ENCODE measurements around the gene DBNL. TPM values are rescaled to one million over a fixed set of nuclear protein-coding genes. Genes with fewer than 3 reads are reported as not detected.

Gene DBNL
- total RNA-seq, 2 donors from 2014 or later = 91.1 to 104 TPM

DNA sequence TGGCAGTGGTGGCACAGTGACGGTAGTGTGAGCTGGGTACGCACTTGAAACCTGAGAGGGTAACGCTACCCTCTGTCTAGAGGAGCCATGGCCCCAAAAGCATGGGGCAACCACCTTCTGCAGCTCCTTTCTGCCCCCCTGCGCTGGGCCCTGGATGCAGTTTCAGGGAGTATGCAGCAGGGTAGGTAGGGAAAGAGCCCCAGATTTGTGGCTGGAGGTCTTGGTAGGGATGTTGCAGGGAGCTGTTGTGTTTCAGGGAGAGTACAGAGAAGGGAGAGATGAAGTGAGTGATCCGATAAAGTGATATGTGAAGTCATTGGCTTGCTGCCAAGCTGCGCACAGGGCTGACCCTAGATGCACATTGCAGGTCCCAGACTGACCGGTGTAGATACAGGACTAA, 23.6 kb downstream of the DBNL start:
- H3K27ac Mint-ChIP-seq = peak overlapping the region; percentile 44
- peaks cover 19% of the 10 kb centered on the region for H3K4me1 Mint-ChIP-seq
- DNase-seq (no peak), ATAC-seq (no peak)
- peak overlapping the region; percentile 45 for H3K4me3 Mint-ChIP-seq
- H3K27me3 Mint-ChIP-seq = no peaks in the 10 kb centered on the region
- H3K36me3 Mint-ChIP-seq (ENCODE audit: low read depth) = peaks cover 2% of the 10 kb centered on the region
- no peaks in the 10 kb centered on the region for H3K9me3 ChIP-seq (ENCODE audit: control insufficient read depth, low read length, poor library complexity, severe bottlenecking)

GRCh38 chr7:44071726-44072363, 27.3 kb downstream of the DBNL start:
- H3K4me3 Mint-ChIP-seq = no peak overlapping the region
- peaks cover 2% of the 10 kb centered on the region for H3K36me3 Mint-ChIP-seq (ENCODE audit: low read depth)
- H3K4me1 Mint-ChIP-seq = peaks cover 13% of the 10 kb centered on the region
- ATAC-seq (no peak), DNase-seq (no peak)
- H3K27ac Mint-ChIP-seq = peak overlapping the region; percentile 19
- no peaks in the 10 kb centered on the region for H3K27me3 Mint-ChIP-seq
- H3K9me3 ChIP-seq (ENCODE audit: control insufficient read depth, low read length, poor library complexity, severe bottlenecking) = no peaks in the 10 kb centered on the region

- H3K27me3 Mint-ChIP-seq = no peaks in the 10 kb centered on the region
- no peak overlapping the region for H3K4me3 Mint-ChIP-seq
- ATAC-seq (peak; percentile 48), DNase-seq (no peak)
- peaks cover 3% of the 10 kb centered on the region for H3K36me3 Mint-ChIP-seq (ENCODE audit: low read depth)
- no peaks in the 10 kb centered on the region for H3K9me3 ChIP-seq (ENCODE audit: control insufficient read depth, low read length, poor library complexity, severe bottlenecking)
- H3K27ac Mint-ChIP-seq = peak overlapping the region; percentile 19
- H3K4me1 Mint-ChIP-seq = peaks cover 13% of the 10 kb centered on the region
Measured at GRCh38 chr7:44072364-44073231, 28.1 kb downstream of the DBNL start.

- H3K4me1 Mint-ChIP-seq = peaks cover 11% of the 10 kb centered on the region
- H3K27ac Mint-ChIP-seq = peak overlapping the region; percentile 27
- ATAC-seq = peak; percentile 81
- no peaks in the 10 kb centered on the region for H3K9me3 ChIP-seq (ENCODE audit: control insufficient read depth, low read length, poor library complexity, severe bottlenecking)
- peaks cover 8% of the 10 kb centered on the region for H3K36me3 Mint-ChIP-seq (ENCODE audit: low read depth)
- DNase-seq = no peak
- H3K27me3 Mint-ChIP-seq = no peaks in the 10 kb centered on the region
- no peak overlapping the region for H3K4me3 Mint-ChIP-seq
Measured at GRCh38 chr7:44073664-44074348, 29.3 kb downstream of the DBNL start.

GRCh38 chr7:44074349-44074695, 29.8 kb downstream of the DBNL start:
- Mint-ChIP-seq H3K4me3 (no peak overlapping the region), H3K27ac (peak overlapping the region; percentile 27), H3K27me3 (no peaks in the 10 kb centered on the region), H3K36me3 (ENCODE audit: low read depth) (peaks cover 8% of the 10 kb centered on the region), H3K4me1 (peaks cover 11% of the 10 kb centered on the region)
- H3K9me3 ChIP-seq (ENCODE audit: control insufficient read depth, low read length, poor library complexity, severe bottlenecking) = no peaks in the 10 kb centered on the region
- ATAC-seq (peak; percentile 21), DNase-seq (peak in 1 of 3 donors; percentile 8)

DNA sequence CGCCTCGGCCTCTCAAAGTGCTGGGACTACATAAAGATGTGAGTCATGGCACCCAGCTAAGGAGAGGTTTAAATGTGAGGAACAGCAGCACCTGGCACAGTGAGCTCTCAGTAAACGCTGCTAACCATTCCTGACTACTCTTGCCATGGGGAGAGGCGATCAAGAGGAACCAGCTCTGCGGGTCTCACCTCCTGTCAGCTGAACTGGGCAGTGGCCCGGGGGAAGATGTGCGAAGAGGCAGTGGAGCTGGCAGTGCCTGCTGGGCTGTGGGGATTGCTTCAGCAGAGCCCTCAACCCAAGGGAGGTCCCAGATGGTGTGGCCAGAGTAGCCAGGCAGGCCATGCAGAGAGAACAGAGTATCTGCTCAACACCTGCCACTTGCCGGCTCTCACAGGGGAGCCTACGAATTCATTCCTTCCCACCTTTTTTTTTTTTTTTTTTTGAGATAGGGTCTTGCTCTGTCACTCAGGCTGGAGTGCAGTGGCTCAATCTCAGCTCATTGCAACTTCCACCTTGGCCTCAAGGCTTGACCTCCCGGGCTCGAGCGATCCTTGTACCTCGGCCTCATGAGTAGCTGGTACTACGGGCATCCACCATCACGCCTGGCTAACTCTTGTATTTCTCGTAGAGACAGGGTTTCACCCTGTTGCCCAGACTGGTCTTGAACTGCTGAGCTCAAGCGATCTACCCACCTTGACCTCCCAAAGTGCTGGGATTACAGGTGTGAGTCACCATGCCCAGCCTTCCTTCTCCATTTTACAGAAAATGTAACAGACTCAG, 31.0 kb downstream of the DBNL start:
- Mint-ChIP-seq H3K36me3 (ENCODE audit: low read depth) (peaks cover 6% of the 10 kb centered on the region), H3K27me3 (no peaks in the 10 kb centered on the region), H3K4me3 (no peak overlapping the region), H3K4me1 (peaks cover 9% of the 10 kb centered on the region), H3K27ac (peak overlapping the region; percentile 27)
- no peaks in the 10 kb centered on the region for H3K9me3 ChIP-seq (ENCODE audit: control insufficient read depth, low read length, poor library complexity, severe bottlenecking)
- DNase-seq = no peak
- no peak for ATAC-seq

- DNase-seq (no peak), ATAC-seq (no peak)
- H3K36me3 Mint-ChIP-seq (ENCODE audit: low read depth) = peaks cover 6% of the 10 kb centered on the region
- H3K4me1 Mint-ChIP-seq = peaks cover 14% of the 10 kb centered on the region
- no peaks in the 10 kb centered on the region for H3K9me3 ChIP-seq (ENCODE audit: control insufficient read depth, low read length, poor library complexity, severe bottlenecking)
- no peaks in the 10 kb centered on the region for H3K27me3 Mint-ChIP-seq
- H3K4me3 Mint-ChIP-seq = no peak overlapping the region
- H3K27ac Mint-ChIP-seq = no peak overlapping the region
Measured at GRCh38 chr7:44076101-44076895, 31.8 kb downstream of the DBNL start.

- Mint-ChIP-seq H3K27me3 (no peaks in the 10 kb centered on the region), H3K4me1 (peaks cover 16% of the 10 kb centered on the region), H3K36me3 (ENCODE audit: low read depth) (peaks cover 6% of the 10 kb centered on the region), H3K4me3 (no peak overlapping the region), H3K27ac (peak overlapping the region; percentile 70)
- H3K9me3 ChIP-seq (ENCODE audit: control insufficient read depth, low read length, poor library complexity, severe bottlenecking) = no peaks in the 10 kb centered on the region
- DNase-seq (no peak), ATAC-seq (no peak)
Measured at GRCh38 chr7:44077061-44077460, 32.6 kb downstream of the DBNL start.

- ATAC-seq = no peak
- peak overlapping the region; percentile 70 for H3K27ac Mint-ChIP-seq
- H3K9me3 ChIP-seq (ENCODE audit: control insufficient read depth, low read length, poor library complexity, severe bottlenecking) = no peaks in the 10 kb centered on the region
- DNase-seq = no peak
- peaks cover 6% of the 10 kb centered on the region for H3K36me3 Mint-ChIP-seq (ENCODE audit: low read depth)
- peaks cover 10% of the 10 kb centered on the region for H3K4me1 Mint-ChIP-seq
- no peak overlapping the region for H3K4me3 Mint-ChIP-seq
- H3K27me3 Mint-ChIP-seq = no peaks in the 10 kb centered on the region
Measured at GRCh38 chr7:44077681-44078091, 33.2 kb downstream of the DBNL start.

DNA sequence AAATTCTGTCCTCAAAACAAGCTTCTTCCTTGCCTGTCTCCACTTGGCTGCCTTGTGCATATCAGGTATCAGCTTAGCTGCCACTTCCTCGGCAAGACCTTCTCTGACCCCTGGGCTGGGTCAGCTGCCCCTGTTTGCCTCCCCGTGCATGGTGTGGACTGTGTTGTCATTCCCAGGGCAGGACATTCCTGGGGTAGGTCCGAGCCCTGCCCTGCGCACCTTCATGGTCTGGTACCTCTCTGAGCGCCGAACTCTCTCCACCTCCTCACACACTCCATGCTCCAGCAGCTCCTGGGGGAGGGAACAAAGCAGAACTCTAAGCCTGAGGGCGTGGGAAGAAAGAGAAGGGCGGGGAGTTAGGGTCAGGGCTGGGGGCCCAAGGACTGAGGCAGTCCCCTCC, 34.0 kb downstream of the DBNL start:
- Mint-ChIP-seq H3K4me1 (peaks cover 9% of the 10 kb centered on the region), H3K4me3 (peak overlapping the region; percentile 31), H3K36me3 (ENCODE audit: low read depth) (peaks cover 6% of the 10 kb centered on the region), H3K27me3 (no peaks in the 10 kb centered on the region), H3K27ac (no peak overlapping the region)
- no peaks in the 10 kb centered on the region for H3K9me3 ChIP-seq (ENCODE audit: control insufficient read depth, low read length, poor library complexity, severe bottlenecking)
- ATAC-seq (no peak), DNase-seq (no peak)

- Mint-ChIP-seq H3K4me1 (peaks cover 13% of the 10 kb centered on the region), H3K27me3 (no peaks in the 10 kb centered on the region), H3K36me3 (ENCODE audit: low read depth) (peaks cover 6% of the 10 kb centered on the region), H3K4me3 (no peak overlapping the region), H3K27ac (no peak overlapping the region)
- no peak for ATAC-seq
- no peaks in the 10 kb centered on the region for H3K9me3 ChIP-seq (ENCODE audit: control insufficient read depth, low read length, poor library complexity, severe bottlenecking)
- peak in 1 of 3 donors; percentile 8 for DNase-seq
Measured at GRCh38 chr7:44079331-44080021, 35.0 kb downstream of the DBNL start.

DNA sequence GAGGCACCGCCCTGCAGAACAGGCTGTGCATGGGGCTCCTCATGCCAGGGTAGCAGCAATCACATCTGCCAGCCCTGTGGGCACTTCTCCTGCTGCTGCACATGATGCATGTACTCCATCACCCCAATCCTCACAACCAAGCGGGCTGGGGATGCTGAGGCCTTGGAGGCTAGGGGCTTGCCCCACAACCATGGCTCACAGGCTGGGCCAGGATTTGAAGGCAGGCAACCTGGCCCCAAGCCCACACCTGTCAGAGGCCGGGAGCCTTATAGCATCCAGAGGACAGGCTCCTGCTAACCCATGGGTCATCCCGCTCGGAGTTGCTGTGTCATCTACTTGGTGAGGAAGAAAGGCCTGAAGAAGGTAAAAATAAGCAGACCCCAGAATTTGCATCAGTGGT, 35.6 kb downstream of the DBNL start:
- H3K9me3 ChIP-seq (ENCODE audit: control insufficient read depth, low read length, poor library complexity, severe bottlenecking) = no peaks in the 10 kb centered on the region
- H3K4me3 Mint-ChIP-seq = no peak overlapping the region
- no peaks in the 10 kb centered on the region for H3K27me3 Mint-ChIP-seq
- H3K36me3 Mint-ChIP-seq (ENCODE audit: low read depth) = peaks cover 6% of the 10 kb centered on the region
- ATAC-seq (no peak), DNase-seq (peak in 1 of 3 donors; percentile 7)
- H3K4me1 Mint-ChIP-seq = peaks cover 13% of the 10 kb centered on the region
- H3K27ac Mint-ChIP-seq = no peak overlapping the region

All from T-helper 17 cell (primary cell).